ENCODE results near the gene ASPSCR1.

The ASPSCR1 gene

DNA sequence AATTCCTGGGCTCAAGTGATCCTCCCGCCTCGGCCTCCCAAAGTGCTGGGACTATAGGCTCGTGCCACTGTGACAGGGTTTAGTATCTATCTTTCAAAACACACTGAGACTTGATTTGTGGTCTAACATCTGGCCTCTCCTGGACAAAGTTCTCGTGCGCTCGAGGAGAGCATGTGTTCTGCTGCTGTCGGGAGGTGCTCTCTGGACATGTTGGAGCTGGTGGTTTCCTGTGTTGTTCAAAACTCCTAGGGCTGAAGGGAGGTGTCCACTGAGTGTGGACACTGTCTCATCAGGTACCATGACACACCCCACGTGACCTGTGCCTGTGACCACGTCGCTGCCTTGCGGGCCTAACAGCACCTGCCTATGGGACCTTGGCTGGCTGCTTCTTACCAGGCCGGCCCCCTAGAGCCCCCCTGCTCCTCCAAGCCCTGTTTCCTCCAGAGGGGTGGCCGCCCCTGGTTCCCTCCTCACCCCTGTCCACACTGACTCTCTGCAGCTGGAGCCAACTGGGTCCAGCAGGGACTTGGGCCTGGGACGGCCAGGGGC is 68.6 kb downstream of the ASPSCR1 start:
- no peak for TF ChIP-seq PAX5 (IDR thresholded peaks at IDR 0.05; ENCODE audit: insufficient read depth, low read length, severe bottlenecking)
- no peak for TF ChIP-seq TAF1 (IDR thresholded peaks at IDR 0.05; ENCODE audit: low read depth, low read length)
- no peak for TF ChIP-seq POLR2AphosphoS5 (IDR thresholded peaks at IDR 0.05; ENCODE audit: low read depth, low read length)
- TF ChIP-seq POLR2A (IDR thresholded peaks at IDR 0.05; ENCODE audit: low read depth, low read length): no peak
- TF ChIP-seq POU2F2 (IDR thresholded peaks at IDR 0.05; ENCODE audit: low read depth, low read length): no peak
- no peak for TF ChIP-seq SPI1 (IDR thresholded peaks at IDR 0.05; ENCODE audit: low read depth, low read length)
- no peak for FAIRE-seq
- no peak for DNase-seq (ENCODE audit: insufficient read length, low spot score)

DNA sequence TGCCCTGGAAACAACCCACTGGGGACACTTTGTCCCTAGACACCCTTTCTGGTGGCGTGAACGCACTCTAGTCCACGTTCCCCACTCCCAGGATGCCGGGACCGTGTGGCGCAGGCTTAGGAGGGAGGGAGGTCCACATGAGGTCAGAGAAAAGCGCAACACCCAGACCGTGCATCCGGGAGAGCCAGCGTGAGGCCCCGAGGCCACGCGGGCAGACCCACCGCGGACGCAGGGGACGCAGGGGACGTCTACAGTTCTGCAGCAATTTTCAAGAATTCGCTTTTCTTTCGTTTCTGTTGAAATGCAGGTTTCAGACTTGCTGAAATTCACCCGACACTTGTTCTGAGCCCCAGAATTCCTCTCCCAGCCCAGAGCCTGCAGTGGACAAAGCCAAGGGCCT is 69.5 kb downstream of the ASPSCR1 start:
- DNase-seq (ENCODE audit: insufficient read length, low spot score) (no peak), FAIRE-seq (no peak)
- TF ChIP-seq PAX5 (IDR thresholded peaks at IDR 0.05; ENCODE audit: insufficient read depth, low read length, severe bottlenecking): no peak
- no peak for TF ChIP-seq POLR2A (IDR thresholded peaks at IDR 0.05; ENCODE audit: low read depth, low read length)
- no peak for TF ChIP-seq SPI1 (IDR thresholded peaks at IDR 0.05; ENCODE audit: low read depth, low read length)
- TF ChIP-seq POLR2AphosphoS5 (IDR thresholded peaks at IDR 0.05; ENCODE audit: low read depth, low read length): no peak
- no peak for TF ChIP-seq POU2F2 (IDR thresholded peaks at IDR 0.05; ENCODE audit: low read depth, low read length)
- TF ChIP-seq TAF1 (IDR thresholded peaks at IDR 0.05; ENCODE audit: low read depth, low read length): no peak

DNA sequence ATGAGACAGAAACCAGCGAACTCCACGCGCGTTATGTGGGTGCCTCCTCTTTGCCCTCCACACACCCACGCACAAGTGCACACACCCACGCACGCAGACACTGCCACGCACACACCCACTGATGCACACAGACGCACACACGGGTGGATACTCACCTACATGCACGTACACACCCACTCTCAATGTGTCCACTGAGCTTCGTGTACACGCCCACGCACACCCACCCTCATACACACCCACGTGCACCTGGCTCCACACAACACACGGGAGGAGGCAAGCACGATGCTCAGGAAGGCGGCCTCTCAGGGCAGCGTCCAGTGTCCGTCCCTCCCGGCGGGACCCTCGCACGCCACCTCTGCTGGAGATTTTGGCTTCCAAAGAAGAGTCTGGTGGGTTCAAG is 70.0 kb downstream of the ASPSCR1 start:
- DNase-seq (ENCODE audit: insufficient read length, low spot score) (no peak), FAIRE-seq (no peak)
- TF ChIP-seq POLR2A (IDR thresholded peaks at IDR 0.05; ENCODE audit: low read depth, low read length) (no peak), POU2F2 (IDR thresholded peaks at IDR 0.05; ENCODE audit: low read depth, low read length) (no peak), POLR2AphosphoS5 (IDR thresholded peaks at IDR 0.05; ENCODE audit: low read depth, low read length) (no peak), TAF1 (IDR thresholded peaks at IDR 0.05; ENCODE audit: low read depth, low read length) (no peak), SPI1 (IDR thresholded peaks at IDR 0.05; ENCODE audit: low read depth, low read length) (no peak), PAX5 (IDR thresholded peaks at IDR 0.05; ENCODE audit: insufficient read depth, low read length, severe bottlenecking) (no peak)

DNA sequence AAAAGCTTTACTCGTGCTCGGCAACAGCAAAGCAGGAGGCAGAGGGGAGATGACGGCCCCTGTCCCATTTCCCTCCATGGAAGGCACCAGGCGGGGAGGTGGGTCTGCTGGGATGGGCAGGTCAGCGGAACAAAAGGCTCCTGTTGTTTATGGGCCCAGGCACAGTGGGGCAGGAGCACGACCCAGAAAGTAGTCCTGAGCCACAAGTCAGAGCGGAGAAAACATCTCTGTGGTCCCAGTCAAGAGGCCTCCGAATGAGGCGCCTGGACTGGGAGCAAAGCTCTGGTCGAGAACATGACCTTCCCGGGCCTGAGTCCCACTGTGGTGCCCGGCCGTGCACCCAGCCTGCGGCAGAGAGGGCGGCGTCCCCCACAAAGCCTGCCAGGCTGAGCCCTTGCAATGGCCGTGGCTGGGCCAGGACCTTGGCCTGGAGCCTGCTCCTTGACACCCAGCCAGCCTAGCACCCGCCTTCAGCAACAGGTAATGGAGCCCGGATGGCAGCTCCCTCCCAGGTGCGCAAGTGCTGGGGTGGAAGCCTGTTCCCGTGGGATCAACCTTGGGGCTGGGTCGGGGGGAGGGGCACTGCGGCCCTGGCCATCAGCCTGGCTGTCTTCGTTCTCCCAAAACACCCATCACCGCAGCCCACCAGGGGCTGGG is 70.6 kb downstream of the ASPSCR1 start:
- no peak for DNase-seq (ENCODE audit: insufficient read length, low spot score)

DNA sequence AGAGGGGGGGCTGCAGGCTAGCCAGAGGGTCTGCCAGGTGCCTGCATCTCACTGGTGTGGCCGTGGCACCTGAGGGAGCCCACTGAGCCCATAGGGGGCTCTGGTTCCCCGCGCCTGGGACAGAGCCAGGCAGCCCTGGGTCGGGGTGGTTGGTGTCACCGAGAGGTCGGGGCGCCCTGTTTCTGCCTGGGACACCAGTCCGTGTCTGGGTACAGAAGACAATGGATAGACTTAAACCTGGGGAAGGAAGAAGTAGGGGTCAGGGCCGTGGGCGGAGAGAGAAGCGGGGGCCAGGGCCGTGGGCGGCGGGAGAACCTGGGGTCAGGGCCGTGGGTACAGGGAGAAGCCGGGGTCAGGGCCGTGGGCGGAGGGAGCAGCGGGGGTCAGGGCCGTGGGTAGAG is 71.1 kb downstream of the ASPSCR1 start:
- TF ChIP-seq POU2F2 (IDR thresholded peaks at IDR 0.05; ENCODE audit: low read depth, low read length) (no peak), POLR2AphosphoS5 (IDR thresholded peaks at IDR 0.05; ENCODE audit: low read depth, low read length) (no peak), PAX5 (IDR thresholded peaks at IDR 0.05; ENCODE audit: insufficient read depth, low read length, severe bottlenecking) (no peak), SPI1 (IDR thresholded peaks at IDR 0.05; ENCODE audit: low read depth, low read length) (no peak), TAF1 (IDR thresholded peaks at IDR 0.05; ENCODE audit: low read depth, low read length) (no peak), POLR2A (IDR thresholded peaks at IDR 0.05; ENCODE audit: low read depth, low read length) (no peak)
- FAIRE-seq (no peak), DNase-seq (ENCODE audit: insufficient read length, low spot score) (no peak)

More for the DNA sequence above, 70.6 kb downstream of the ASPSCR1 start:
- FAIRE-seq: no peak
- TF ChIP-seq PAX5 (IDR thresholded peaks at IDR 0.05; ENCODE audit: insufficient read depth, low read length, severe bottlenecking): no peak
- no peak for TF ChIP-seq TAF1 (IDR thresholded peaks at IDR 0.05; ENCODE audit: low read depth, low read length)
- TF ChIP-seq SPI1 (IDR thresholded peaks at IDR 0.05; ENCODE audit: low read depth, low read length): no peak
- no peak for TF ChIP-seq POLR2A (IDR thresholded peaks at IDR 0.05; ENCODE audit: low read depth, low read length)
- no peak for TF ChIP-seq POLR2AphosphoS5 (IDR thresholded peaks at IDR 0.05; ENCODE audit: low read depth, low read length)
- no peak for TF ChIP-seq POU2F2 (IDR thresholded peaks at IDR 0.05; ENCODE audit: low read depth, low read length)

DNA sequence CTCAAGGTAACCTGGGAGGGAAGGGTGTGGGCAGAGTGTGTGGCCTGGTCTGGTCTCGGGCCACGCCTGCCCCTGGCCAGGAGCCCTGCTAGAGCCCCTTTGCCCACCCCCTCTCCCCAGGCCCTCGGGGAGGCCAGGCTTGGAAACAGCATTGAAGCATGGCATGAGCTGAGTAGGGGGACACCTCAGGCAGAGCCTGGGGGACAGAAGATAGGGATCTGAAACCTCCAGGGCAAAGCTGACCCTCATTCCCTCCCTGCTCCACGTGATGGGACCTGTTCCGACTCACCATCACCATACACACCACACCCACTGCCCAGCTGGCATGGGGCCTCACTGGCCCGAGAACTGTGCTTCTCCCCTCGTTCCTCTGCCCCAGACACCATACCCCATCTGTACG is 71.7 kb downstream of the ASPSCR1 start:
- FAIRE-seq (no peak), DNase-seq (ENCODE audit: insufficient read length, low spot score) (no peak)
- TF ChIP-seq SPI1 (IDR thresholded peaks at IDR 0.05; ENCODE audit: low read depth, low read length) (no peak), POLR2AphosphoS5 (IDR thresholded peaks at IDR 0.05; ENCODE audit: low read depth, low read length) (no peak), PAX5 (IDR thresholded peaks at IDR 0.05; ENCODE audit: insufficient read depth, low read length, severe bottlenecking) (no peak), POLR2A (IDR thresholded peaks at IDR 0.05; ENCODE audit: low read depth, low read length) (no peak), POU2F2 (IDR thresholded peaks at IDR 0.05; ENCODE audit: low read depth, low read length) (no peak), TAF1 (IDR thresholded peaks at IDR 0.05; ENCODE audit: low read depth, low read length) (no peak)

DNA sequence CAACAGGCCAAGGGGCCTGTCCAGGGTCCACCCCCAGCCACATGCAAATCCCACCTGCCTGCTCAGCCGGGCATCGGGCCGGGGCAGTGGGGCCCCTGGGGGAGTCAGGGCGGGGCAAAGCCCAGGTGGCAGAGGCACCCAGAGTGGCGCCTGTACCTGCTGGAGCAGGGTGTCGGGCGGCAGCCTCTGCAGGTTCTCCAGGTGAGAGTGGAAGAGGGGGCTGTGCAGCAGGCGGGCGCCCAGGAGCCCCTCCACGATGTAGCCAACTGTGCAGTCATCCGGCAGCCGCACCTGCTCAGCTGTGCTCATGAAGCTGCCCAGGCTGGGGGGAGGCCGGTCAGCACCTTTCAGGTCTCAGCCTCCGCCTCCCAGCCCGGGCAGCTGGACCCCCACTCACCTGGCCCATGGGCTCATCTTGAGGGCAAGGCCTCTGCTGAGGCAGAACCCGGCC is 72.1 kb downstream of the ASPSCR1 start:
- DNase-seq (ENCODE audit: insufficient read length, low spot score) (no peak), FAIRE-seq (no peak)
- TF ChIP-seq POU2F2 (IDR thresholded peaks at IDR 0.05; ENCODE audit: low read depth, low read length) (no peak), POLR2A (IDR thresholded peaks at IDR 0.05; ENCODE audit: low read depth, low read length) (no peak), POLR2AphosphoS5 (IDR thresholded peaks at IDR 0.05; ENCODE audit: low read depth, low read length) (no peak), PAX5 (IDR thresholded peaks at IDR 0.05; ENCODE audit: insufficient read depth, low read length, severe bottlenecking) (no peak), TAF1 (IDR thresholded peaks at IDR 0.05; ENCODE audit: low read depth, low read length) (no peak), SPI1 (IDR thresholded peaks at IDR 0.05; ENCODE audit: low read depth, low read length) (no peak)

DNA sequence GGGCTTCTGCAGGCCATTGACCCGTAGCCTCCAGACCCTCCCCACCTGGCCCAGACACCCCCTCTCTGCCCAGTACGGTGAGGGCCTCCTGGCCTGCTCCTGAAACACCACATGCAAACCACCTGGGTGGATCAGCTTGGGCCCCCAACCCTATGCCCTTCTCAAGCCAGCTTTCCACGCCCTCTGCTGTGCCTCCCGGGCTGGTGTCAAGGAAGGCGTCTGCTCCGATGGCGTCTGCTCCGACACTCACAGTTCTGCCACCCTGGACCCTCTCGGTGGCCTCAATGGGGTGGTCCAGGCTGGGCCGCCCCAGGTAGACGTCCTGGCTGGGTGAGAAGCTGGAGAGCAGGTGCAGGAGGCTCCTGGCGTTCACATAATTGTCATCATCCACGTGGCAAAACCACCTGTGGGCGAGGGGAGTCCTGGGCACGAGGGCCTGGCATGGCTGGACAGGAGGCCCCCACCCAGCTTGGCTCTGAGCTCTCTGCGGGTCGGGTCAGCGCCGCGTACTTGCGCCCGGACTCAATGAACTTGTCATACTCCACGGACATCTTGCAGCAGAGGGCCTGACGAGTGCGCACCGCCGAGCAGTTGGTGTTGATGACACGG is 72.8 kb downstream of the ASPSCR1 start:
- TF ChIP-seq POU2F2 (IDR thresholded peaks at IDR 0.05; ENCODE audit: low read depth, low read length) (no peak), POLR2AphosphoS5 (IDR thresholded peaks at IDR 0.05; ENCODE audit: low read depth, low read length) (no peak), SPI1 (IDR thresholded peaks at IDR 0.05; ENCODE audit: low read depth, low read length) (no peak), TAF1 (IDR thresholded peaks at IDR 0.05; ENCODE audit: low read depth, low read length) (no peak), POLR2A (IDR thresholded peaks at IDR 0.05; ENCODE audit: low read depth, low read length) (no peak), PAX5 (IDR thresholded peaks at IDR 0.05; ENCODE audit: insufficient read depth, low read length, severe bottlenecking) (no peak)
- DNase-seq (ENCODE audit: insufficient read length, low spot score) (no peak), FAIRE-seq (no peak)

Measured in GM12891 (cell line).